Measurements from ENCODE around the gene PPP2R1A. TPM values are rescaled to one million over a fixed set of nuclear protein-coding genes. Genes with fewer than 3 reads are reported as not detected.

Gene PPP2R1A
- polyA plus RNA-seq (2012; ENCODE audit: insufficient read length, low read depth): 513 TPM

DNA sequence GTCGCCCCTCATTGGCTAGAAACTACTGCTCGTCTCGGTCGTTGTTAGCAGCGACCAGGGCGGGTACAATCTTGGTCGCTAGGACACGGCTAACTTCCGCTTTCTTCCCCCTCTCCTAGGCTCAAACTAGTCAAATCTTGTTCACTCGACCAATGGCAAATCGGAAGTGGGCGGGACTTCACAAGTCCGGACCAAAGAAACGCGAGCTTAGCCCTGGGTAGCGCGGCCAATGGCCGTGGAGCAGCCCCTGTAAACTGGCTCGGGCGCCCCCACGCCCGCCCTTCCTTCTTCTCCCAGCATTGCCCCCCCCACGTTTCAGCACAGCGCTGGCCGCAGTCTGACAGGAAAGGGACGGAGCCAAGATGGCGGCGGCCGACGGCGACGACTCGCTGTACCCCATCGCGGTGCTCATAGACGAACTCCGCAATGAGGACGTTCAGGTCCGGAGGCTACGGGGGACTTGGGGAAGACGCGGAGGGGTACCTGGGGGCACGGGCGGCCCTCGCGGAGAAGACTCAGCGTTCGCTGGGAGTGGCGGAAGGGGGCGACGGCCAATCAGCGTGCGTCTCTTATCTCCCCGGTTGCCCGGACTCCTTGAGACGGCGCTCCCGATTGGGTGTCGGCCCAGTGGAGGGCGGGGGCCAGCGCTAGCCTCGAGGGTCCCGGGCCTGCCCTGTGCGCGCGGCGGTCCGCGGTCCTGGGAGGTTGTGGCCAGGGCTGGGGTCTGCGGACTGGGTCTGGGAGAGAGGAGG, at the start of gene PPP2R1A:
Gene PPP2R1A (plus strand): TSS at position 318 of the 752 bp plus-strand sequence. CDS start 45 bp downstream, at position 363.
- TF ChIP-seq, protein P1, sequence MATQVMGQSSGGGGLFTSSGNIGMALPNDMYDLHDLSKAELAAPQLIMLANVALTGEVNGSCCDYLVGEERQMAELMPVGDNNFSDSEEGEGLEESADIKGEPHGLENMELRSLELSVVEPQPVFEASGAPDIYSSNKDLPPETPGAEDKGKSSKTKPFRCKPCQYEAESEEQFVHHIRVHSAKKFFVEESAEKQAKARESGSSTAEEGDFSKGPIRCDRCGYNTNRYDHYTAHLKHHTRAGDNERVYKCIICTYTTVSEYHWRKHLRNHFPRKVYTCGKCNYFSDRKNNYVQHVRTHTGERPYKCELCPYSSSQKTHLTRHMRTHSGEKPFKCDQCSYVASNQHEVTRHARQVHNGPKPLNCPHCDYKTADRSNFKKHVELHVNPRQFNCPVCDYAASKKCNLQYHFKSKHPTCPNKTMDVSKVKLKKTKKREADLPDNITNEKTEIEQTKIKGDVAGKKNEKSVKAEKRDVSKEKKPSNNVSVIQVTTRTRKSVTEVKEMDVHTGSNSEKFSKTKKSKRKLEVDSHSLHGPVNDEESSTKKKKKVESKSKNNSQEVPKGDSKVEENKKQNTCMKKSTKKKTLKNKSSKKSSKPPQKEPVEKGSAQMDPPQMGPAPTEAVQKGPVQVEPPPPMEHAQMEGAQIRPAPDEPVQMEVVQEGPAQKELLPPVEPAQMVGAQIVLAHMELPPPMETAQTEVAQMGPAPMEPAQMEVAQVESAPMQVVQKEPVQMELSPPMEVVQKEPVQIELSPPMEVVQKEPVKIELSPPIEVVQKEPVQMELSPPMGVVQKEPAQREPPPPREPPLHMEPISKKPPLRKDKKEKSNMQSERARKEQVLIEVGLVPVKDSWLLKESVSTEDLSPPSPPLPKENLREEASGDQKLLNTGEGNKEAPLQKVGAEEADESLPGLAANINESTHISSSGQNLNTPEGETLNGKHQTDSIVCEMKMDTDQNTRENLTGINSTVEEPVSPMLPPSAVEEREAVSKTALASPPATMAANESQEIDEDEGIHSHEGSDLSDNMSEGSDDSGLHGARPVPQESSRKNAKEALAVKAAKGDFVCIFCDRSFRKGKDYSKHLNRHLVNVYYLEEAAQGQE (IDR thresholded peaks at IDR 0.05; ENCODE audit: insufficient read depth in 1 of 2, low read depth in 2 of 2, low read length in 2 of 2): no peak; a peak in 1 of 4 replicates
- TF ChIP-seq POLR2AphosphoS5 (IDR thresholded peaks at IDR 0.05; ENCODE audit: low read depth, low read length) (peak; percentile 78), TAF1 (IDR thresholded peaks at IDR 0.05; ENCODE audit: borderline replicate concordance, insufficient read depth, low read length) (no peak), SIN3A (IDR thresholded peaks at IDR 0.05; ENCODE audit: borderline replicate concordance, insufficient read depth, low read length) (no peak), FOXP2 (optimal IDR thresholded peaks at IDR 0.05; ENCODE audit: borderline replicate concordance, extremely low read depth, extremely low read length, insufficient read depth) (peak; percentile 56)

DNA sequence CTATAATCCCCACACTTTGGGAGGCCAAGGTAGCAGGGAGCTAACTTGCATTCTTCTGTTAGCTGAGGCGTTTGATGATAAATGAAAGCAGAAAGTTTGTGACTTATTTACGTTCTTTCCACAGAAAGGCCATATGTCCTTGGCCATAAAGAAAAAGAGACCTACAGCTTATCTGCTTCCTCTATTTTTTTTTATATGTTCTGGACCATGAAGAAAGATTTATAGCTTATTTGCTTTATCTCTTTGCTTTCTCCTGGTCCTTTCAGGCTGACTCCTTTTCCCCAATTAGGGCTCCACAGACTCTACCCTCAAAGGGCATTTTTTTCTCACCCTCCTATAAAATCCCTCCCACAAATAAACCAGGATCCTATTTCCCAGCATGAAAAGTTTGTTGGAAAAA, 48.6 kb upstream of the PPP2R1A start:
- TF ChIP-seq TAF1 (IDR thresholded peaks at IDR 0.05; ENCODE audit: borderline replicate concordance, insufficient read depth, low read length) (no peak), SIN3A (IDR thresholded peaks at IDR 0.05; ENCODE audit: borderline replicate concordance, insufficient read depth, low read length) (no peak), FOXP2 (optimal IDR thresholded peaks at IDR 0.05; ENCODE audit: borderline replicate concordance, extremely low read depth, extremely low read length, insufficient read depth) (no peak), POLR2AphosphoS5 (IDR thresholded peaks at IDR 0.05; ENCODE audit: low read depth, low read length) (no peak)
- TF ChIP-seq, protein P1 (IDR thresholded peaks at IDR 0.05; ENCODE audit: insufficient read depth in 1 of 2, low read depth in 2 of 2, low read length in 2 of 2): no peak

DNA sequence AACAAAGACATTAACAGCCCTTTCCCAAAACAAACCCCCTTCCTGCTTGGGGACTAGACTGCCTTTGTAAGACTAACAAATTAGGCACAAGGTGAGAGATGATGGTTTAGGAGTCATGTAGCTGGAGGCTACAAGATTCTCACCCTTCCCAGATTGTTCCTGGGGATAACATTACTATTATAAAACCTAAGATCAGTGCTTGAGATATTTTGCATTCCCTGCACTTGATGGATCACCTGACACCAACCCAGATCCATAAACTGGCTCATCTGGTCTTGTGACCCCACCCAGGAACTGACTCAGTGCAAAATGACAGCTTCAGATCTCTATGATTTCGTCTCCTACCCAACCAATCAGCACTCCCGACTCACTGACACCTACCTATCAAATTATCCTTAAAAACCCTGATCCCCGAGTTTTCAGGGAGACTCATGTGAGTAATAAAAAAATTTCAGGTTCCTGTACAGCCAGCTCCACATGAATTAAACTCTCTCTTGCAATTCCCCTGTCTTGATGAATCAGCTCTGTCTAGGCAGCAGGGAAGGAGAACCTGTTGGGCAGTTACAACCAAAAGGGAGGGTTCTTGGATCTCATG, 47.8 kb upstream of the PPP2R1A start:
- no peak for TF ChIP-seq TAF1 (IDR thresholded peaks at IDR 0.05; ENCODE audit: borderline replicate concordance, insufficient read depth, low read length)
- no peak for TF ChIP-seq POLR2AphosphoS5 (IDR thresholded peaks at IDR 0.05; ENCODE audit: low read depth, low read length)
- TF ChIP-seq SIN3A (IDR thresholded peaks at IDR 0.05; ENCODE audit: borderline replicate concordance, insufficient read depth, low read length): no peak
- no peak for TF ChIP-seq FOXP2 (optimal IDR thresholded peaks at IDR 0.05; ENCODE audit: borderline replicate concordance, extremely low read depth, extremely low read length, insufficient read depth)
- TF ChIP-seq, protein P1 (IDR thresholded peaks at IDR 0.05; ENCODE audit: insufficient read depth in 1 of 2, low read depth in 2 of 2, low read length in 2 of 2): no peak

DNA sequence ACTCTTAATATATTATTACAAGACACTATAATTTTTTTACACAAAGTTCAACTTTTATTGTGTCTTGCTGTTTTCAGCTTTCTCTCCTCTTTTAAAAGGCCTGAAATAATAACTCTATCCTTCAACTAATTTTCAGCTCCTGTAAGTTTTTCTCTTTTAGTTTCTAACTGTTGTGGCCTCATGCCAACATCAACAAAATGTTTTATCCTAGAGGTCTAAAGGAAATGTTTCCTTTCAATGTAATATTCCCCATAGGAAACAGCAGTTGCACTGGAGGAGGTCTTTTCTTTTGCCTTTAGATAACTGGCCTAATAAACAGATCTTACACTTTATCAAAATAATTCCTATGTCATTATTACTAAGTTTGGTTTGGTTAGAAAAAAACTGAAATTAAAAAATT, 41.6 kb upstream of the PPP2R1A start:
- TF ChIP-seq POLR2AphosphoS5 (IDR thresholded peaks at IDR 0.05; ENCODE audit: low read depth, low read length): no peak
- TF ChIP-seq FOXP2 (optimal IDR thresholded peaks at IDR 0.05; ENCODE audit: borderline replicate concordance, extremely low read depth, extremely low read length, insufficient read depth): no peak
- no peak for TF ChIP-seq TAF1 (IDR thresholded peaks at IDR 0.05; ENCODE audit: borderline replicate concordance, insufficient read depth, low read length)
- TF ChIP-seq SIN3A (IDR thresholded peaks at IDR 0.05; ENCODE audit: borderline replicate concordance, insufficient read depth, low read length): no peak
- TF ChIP-seq, protein P1 (IDR thresholded peaks at IDR 0.05; ENCODE audit: insufficient read depth in 1 of 2, low read depth in 2 of 2, low read length in 2 of 2): no peak

Data from PFSK-1 (cell line).